Endothelial cell of umbilical vein (primary cell): ENCODE results near the gene CACNA2D3.

Source experiments
- EZH2 ChIP-seq: IDR thresholded peaks from 2 replicates; pipeline ENCODE4 v1.6.1; 2012; ENCODE audit warnings: borderline replicate concordance, low read depth, mild to moderate bottlenecking, moderate library complexity, low read length, inconsistent platforms; ENCODE audit not compliant: severe bottlenecking
- GATA2 ChIP-seq: IDR thresholded peaks from 2 replicates; pipeline ENCODE4 v1.7.0; 2011; ENCODE audit warnings: low read depth, mild to moderate bottlenecking, moderate library complexity, mixed read lengths, low read length; ENCODE audit not compliant: insufficient read length, insufficient read depth
- JUN ChIP-seq: IDR thresholded peaks from 2 replicates; pipeline ENCODE4 v1.6.1; 2011; ENCODE audit warnings: borderline replicate concordance, low read depth; ENCODE audit not compliant: insufficient read length, insufficient read depth
- MYC ChIP-seq: IDR thresholded peaks from one replicate; pipeline ENCODE4 v1.6.1; 2011; ENCODE audit warnings: mild to moderate bottlenecking, low read depth, low read length
- POLR2A ChIP-seq: IDR thresholded peaks from 2 replicates; pipeline ENCODE4 v1.6.1; 2012; ENCODE audit warnings: low read depth, mild to moderate bottlenecking, control low read depth, low read length
- POLR2AphosphoS5 ChIP-seq: IDR thresholded peaks from 2 replicates; pipeline ENCODE4 v1.6.1; 2012; ENCODE audit warnings: low read depth, mild to moderate bottlenecking, control low read depth, low read length, moderate library complexity; ENCODE audit not compliant: insufficient read depth
- TF ChIP-seq, protein P1 (sequence below), 2 donors: IDR thresholded peaks; 1 replicate in 1 of 2; 2 replicates in 1 of 2; pipeline ENCODE4 v1.5.1; 2011; ENCODE audit warnings: low read length in 2 of 2, mild to moderate bottlenecking in 2 of 2, moderate library complexity in 2 of 2, control low read depth in 1 of 2, inconsistent platforms in 1 of 2, low read depth in 1 of 2; ENCODE audit not compliant: insufficient read depth in 1 of 2; ENCODE audit errors: extremely low read depth in 1 of 2
- TF ChIP-seq, protein P2 (sequence below): IDR thresholded peaks from 2 replicates; pipeline ENCODE4 v1.6.1; 2011; ENCODE audit not compliant: insufficient read depth, insufficient read length

DNA sequence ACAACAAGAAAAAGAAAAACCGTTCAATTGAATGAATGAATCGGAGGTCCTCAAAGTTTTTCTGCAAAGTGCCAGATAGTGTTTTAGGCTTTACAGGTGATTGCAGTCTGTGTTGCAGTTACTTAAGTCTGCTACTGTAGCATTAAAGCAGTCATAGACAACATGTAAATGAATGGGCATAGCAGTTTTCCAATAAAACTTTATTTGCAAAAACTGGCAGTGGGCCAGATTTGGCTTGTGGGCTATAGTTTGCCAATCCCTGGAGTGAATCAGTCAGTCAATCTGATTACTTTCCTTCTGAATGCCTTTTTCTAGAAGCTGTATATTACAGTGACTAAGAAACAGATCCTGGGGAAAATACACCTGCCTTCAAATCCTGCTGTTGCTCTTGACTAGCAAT, 562.9 kb downstream of the CACNA2D3 start:
- TF ChIP-seq EZH2, result no peak
- TF ChIP-seq, protein P1, sequence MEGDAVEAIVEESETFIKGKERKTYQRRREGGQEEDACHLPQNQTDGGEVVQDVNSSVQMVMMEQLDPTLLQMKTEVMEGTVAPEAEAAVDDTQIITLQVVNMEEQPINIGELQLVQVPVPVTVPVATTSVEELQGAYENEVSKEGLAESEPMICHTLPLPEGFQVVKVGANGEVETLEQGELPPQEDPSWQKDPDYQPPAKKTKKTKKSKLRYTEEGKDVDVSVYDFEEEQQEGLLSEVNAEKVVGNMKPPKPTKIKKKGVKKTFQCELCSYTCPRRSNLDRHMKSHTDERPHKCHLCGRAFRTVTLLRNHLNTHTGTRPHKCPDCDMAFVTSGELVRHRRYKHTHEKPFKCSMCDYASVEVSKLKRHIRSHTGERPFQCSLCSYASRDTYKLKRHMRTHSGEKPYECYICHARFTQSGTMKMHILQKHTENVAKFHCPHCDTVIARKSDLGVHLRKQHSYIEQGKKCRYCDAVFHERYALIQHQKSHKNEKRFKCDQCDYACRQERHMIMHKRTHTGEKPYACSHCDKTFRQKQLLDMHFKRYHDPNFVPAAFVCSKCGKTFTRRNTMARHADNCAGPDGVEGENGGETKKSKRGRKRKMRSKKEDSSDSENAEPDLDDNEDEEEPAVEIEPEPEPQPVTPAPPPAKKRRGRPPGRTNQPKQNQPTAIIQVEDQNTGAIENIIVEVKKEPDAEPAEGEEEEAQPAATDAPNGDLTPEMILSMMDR (IDR thresholded peaks at IDR 0.05; ENCODE audit: extremely low read depth in 1 of 2, insufficient read depth in 1 of 2, low read depth in 1 of 2, low read length in 2 of 2), result no peak
- TF ChIP-seq POLR2A, result no peak
- TF ChIP-seq JUN, result no peak
- no peak for TF ChIP-seq GATA2
- no peak for TF ChIP-seq MYC
- TF ChIP-seq POLR2AphosphoS5, result no peak
- TF ChIP-seq, protein P2, sequence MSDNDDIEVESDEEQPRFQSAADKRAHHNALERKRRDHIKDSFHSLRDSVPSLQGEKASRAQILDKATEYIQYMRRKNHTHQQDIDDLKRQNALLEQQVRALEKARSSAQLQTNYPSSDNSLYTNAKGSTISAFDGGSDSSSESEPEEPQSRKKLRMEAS, result no peak
